Globus pallidus (tissue), 1 donor: ENCODE data around the gene PPIP5K1.

Experiments used
- DNase-seq: peaks from one replicate; pipeline ENCODE4 v3.0.0-alpha.2; 2015; ENCODE audit warnings: low spot score

Gene PPIP5K1

GRCh38 chr15:43517354-43518196 lies 72.4 kb downstream of the PPIP5K1 start, which contains the start of gene MAP1A:
Gene MAP1A (plus strand): TSS chr15:43517608. CDS start chr15:43521474, 3,866 bp downstream.
- DNase-seq = peak; percentile 80

GRCh38 chr15:43516801-43517353 lies 73.1 kb downstream of the PPIP5K1 start:
- DNase-seq = peak; percentile 41

- no peak for DNase-seq
These were observed 73.8 kb downstream of the PPIP5K1 start for GRCh38 chr15:43516185-43516584.

GRCh38 chr15:43515741-43516140 lies 74.3 kb downstream of the PPIP5K1 start:
- DNase-seq = no peak

- DNase-seq = peak; percentile 95
These were observed 75.6 kb downstream of the PPIP5K1 start for GRCh38 chr15:43514241-43515057.

GRCh38 chr15:43513550-43513949 lies 76.5 kb downstream of the PPIP5K1 start:
- DNase-seq = no peak

- peak; percentile 53 for DNase-seq
These were observed 78.8 kb downstream of the PPIP5K1 start for GRCh38 chr15:43511012-43511885.

- peak; percentile 99 for DNase-seq
These were observed 79.6 kb downstream of the PPIP5K1 start for GRCh38 chr15:43510200-43511011.

GRCh38 chr15:43509660-43510199 lies 80.3 kb downstream of the PPIP5K1 start:
- peak; percentile 53 for DNase-seq

GRCh38 chr15:43508991-43509659 lies 80.9 kb downstream of the PPIP5K1 start:
- no peak for DNase-seq

GRCh38 chr15:43508421-43508820 lies 81.6 kb downstream of the PPIP5K1 start:
- no peak for DNase-seq

GRCh38 chr15:43505738-43506137 lies 84.3 kb downstream of the PPIP5K1 start:
- no peak for DNase-seq

GRCh38 chr15:43499635-43500034 lies 90.4 kb downstream of the PPIP5K1 start:
- no peak for DNase-seq

GRCh38 chr15:43498990-43499389 lies 91.0 kb downstream of the PPIP5K1 start:
- DNase-seq = no peak

GRCh38 chr15:43493703-43494472 lies 96.1 kb downstream of the PPIP5K1 start:
- DNase-seq = no peak

GRCh38 chr15:43492673-43493601 lies 97.1 kb downstream of the PPIP5K1 start, which contains the start of gene TP53BP1:
Gene TP53BP1 (minus strand): TSS chr15:43493156. CDS start chr15:43493043, 113 bp downstream.
- DNase-seq = peak; percentile 94

GRCh38 chr15:43492266-43492665 lies 97.7 kb downstream of the PPIP5K1 start:
- no peak for DNase-seq

- DNase-seq = no peak
These were observed 100.8 kb downstream of the PPIP5K1 start for GRCh38 chr15:43489191-43489590.
